ENCODE data around the gene FBXL15. TPM values are rescaled to one million over a fixed set of nuclear protein-coding genes. Genes with fewer than 3 reads are reported as not detected.

Gene FBXL15
- total and polyA plus RNA-seq, 9 of the 15 experiments (the other 6 are each of a cell fraction or from before 2014, with no cell fraction given): 0.08 to 25.9 (median 3.5) TPM

DNA sequence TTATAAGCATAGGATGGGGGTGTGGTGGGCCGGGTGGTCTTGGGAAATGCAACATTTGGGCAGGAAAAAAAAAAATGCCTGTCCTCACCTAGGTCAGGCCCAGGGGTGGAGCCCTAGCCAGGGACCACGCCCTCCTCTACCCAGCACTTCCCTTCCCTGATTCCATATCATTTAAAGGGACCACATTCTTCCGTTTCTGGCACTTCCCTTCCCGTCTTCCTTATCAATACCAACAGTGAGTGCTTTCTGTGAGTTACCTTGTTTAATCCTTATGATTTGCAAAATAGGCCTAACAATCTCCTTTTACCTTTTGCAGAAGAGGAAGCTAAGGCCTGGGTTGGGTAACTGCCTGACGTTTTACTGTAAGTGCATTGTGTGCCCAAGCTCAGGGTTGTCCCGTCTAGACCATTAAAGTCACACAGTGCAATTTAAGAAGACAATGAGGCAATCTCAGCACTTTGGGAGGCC lies 47.4 kb downstream of the FBXL15 start (continued):
- TF ChIP-seq, protein P1, sequence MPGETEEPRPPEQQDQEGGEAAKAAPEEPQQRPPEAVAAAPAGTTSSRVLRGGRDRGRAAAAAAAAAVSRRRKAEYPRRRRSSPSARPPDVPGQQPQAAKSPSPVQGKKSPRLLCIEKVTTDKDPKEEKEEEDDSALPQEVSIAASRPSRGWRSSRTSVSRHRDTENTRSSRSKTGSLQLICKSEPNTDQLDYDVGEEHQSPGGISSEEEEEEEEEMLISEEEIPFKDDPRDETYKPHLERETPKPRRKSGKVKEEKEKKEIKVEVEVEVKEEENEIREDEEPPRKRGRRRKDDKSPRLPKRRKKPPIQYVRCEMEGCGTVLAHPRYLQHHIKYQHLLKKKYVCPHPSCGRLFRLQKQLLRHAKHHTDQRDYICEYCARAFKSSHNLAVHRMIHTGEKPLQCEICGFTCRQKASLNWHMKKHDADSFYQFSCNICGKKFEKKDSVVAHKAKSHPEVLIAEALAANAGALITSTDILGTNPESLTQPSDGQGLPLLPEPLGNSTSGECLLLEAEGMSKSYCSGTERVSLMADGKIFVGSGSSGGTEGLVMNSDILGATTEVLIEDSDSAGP (CRISPR knock-in tag; IDR thresholded peaks at IDR 0.05): peak; percentile 91
- TF ChIP-seq, protein P2, sequence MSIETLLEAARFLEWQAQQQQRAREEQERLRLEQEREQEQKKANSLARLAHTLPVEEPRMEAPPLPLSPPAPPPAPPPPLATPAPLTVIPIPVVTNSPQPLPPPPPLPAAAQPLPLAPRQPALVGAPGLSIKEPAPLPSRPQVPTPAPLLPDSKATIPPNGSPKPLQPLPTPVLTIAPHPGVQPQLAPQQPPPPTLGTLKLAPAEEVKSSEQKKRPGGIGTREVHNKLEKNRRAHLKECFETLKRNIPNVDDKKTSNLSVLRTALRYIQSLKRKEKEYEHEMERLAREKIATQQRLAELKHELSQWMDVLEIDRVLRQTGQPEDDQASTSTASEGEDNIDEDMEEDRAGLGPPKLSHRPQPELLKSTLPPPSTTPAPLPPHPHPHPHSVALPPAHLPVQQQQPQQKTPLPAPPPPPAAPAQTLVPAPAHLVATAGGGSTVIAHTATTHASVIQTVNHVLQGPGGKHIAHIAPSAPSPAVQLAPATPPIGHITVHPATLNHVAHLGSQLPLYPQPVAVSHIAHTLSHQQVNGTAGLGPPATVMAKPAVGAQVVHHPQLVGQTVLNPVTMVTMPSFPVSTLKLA (conservative IDR thresholded peaks at IDR 0.05): peak in 1 of 2 experiments; percentile 42; a peak in 2 of 4 replicates

DNA sequence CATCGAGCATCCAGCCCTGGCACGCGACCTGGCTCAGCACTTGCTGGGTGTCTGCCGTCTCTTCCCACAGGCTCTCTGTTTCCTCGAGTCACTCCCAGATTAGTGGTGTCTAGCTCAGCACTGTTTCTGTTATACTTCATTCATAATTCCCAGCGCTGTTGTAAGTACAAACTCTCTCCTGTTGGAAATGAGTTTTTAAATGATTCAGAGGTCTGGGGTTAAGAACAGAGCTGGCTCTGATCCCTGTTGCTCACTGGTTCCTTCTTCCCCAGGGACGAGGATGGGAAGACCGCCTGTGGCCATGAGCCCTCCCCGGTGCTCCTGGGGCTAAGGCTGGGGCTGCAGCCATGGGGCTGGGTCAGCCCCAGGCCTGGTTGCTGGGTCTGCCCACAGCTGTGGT lies 48.0 kb downstream of the FBXL15 start:
- Histone ChIP-seq H4K20me1 (replicated peaks; ENCODE audit: control insufficient read depth, insufficient read depth, low read length) (no peaks in the 10 kb centered on the region), H3K27ac (ENCODE audit: extremely low read depth, low read depth, low read length) (no peak overlapping the region), H3K4me3 (no peak overlapping the region), H2AFZ (ENCODE audit: low read depth, low read length) (no peak overlapping the region), H3K4me2 (ENCODE audit: insufficient read depth, low read length) (no peak overlapping the region; the same call in 1 of the 2 replicates), H3K9ac (ENCODE audit: insufficient read depth in 1 of 2, low read depth in 2 of 2, low read length in 2 of 2) (peak overlapping the region in 1 of 2 experiments; percentile 61; a peak in 2 of 4 replicates), H3K9me1 (ENCODE audit: control insufficient read depth, insufficient read depth, low read length) (no peaks in the 10 kb centered on the region), H3K27me3 (ENCODE audit: control insufficient read depth in 2 of 2, insufficient read depth in 2 of 2, low read length in 2 of 2) (no peaks in the 10 kb centered on the region), H3K36me3 (ENCODE audit: control insufficient read depth, insufficient read depth, low read length) (no peaks in the 10 kb centered on the region), H3K4me1 (replicated peaks in 1 of 2; ENCODE audit: control insufficient read depth in 2 of 2, insufficient read depth in 2 of 2, low read length in 2 of 2) (peaks cover 9 to 14% of the 10 kb centered on the region in 2 experiments), H3K9me3 (replicated peaks; ENCODE audit: control insufficient read depth, insufficient read depth, low read depth, low read length) (no peaks in the 10 kb centered on the region), H3K79me2 (ENCODE audit: control insufficient read depth, insufficient read depth, low read length) (no peaks in the 10 kb centered on the region)
- in situ Hi-C loops (cut with MboI): no loop called here
- no peak for FAIRE-seq
- intact Hi-C loops (cut with micrococcal nuclease): no loop called here
- POLR2A ChIA-PET: interaction anchor here (1.6 kb wide), 2 partner anchors 10 to 47 kb away, joined by 6 read pairs; no protein-coding TSS in a partner anchor
- no TSS peak for BruUV-seq (replicated peaks)
- CTCF ChIA-PET (ENCODE audit: low intra/inter-chr PET ratio): no interaction called here
- no peak for DNase-seq (ENCODE audit: extremely low read depth in 1 of 4, low spot score in 3 of 4)
- no peak for ATAC-seq
- WGBS (ENCODE audit: insufficient coverage, low coverage, missing lambda C conversion rate): 91% methylated on average over 8 of the region's 9 CpGs
- TF ChIP-seq EP300 (IDR thresholded peaks at IDR 0.05; ENCODE audit: low read length) (no peak), ZNF253 (CRISPR knock-in tag; conservative IDR thresholded peaks at IDR 0.05) (no peak), ASH1L (IDR thresholded peaks at IDR 0.05; ENCODE audit: borderline replicate concordance, low read depth, partially characterized antibody) (no peak), ZBTB8A (IDR thresholded peaks at IDR 0.05; ENCODE audit: partially characterized antibody) (no peak), NCOA4 (IDR thresholded peaks at IDR 0.05; ENCODE audit: partially characterized antibody) (no peak), FUS (optimal IDR thresholded peaks at IDR 0.05; ENCODE audit: low read depth, low read length) (no peak), NFIC (IDR thresholded peaks at IDR 0.05) (no peak), SMARCA4 (IDR thresholded peaks at IDR 0.05) (no peak), HMG20B (CRISPR knock-in tag; IDR thresholded peaks at IDR 0.05) (no peak)
- TF ChIP-seq, protein P3, sequence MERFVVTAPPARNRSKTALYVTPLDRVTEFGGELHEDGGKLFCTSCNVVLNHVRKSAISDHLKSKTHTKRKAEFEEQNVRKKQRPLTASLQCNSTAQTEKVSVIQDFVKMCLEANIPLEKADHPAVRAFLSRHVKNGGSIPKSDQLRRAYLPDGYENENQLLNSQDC (CRISPR knock-in tag; IDR thresholded peaks at IDR 0.05): no peak
- TF ChIP-seq, protein P4, sequence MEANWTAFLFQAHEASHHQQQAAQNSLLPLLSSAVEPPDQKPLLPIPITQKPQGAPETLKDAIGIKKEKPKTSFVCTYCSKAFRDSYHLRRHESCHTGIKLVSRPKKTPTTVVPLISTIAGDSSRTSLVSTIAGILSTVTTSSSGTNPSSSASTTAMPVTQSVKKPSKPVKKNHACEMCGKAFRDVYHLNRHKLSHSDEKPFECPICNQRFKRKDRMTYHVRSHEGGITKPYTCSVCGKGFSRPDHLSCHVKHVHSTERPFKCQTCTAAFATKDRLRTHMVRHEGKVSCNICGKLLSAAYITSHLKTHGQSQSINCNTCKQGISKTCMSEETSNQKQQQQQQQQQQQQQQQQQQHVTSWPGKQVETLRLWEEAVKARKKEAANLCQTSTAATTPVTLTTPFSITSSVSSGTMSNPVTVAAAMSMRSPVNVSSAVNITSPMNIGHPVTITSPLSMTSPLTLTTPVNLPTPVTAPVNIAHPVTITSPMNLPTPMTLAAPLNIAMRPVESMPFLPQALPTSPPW (CRISPR knock-in tag; IDR thresholded peaks at IDR 0.05): no peak
